Liver (tissue), 9 donors: ENCODE results near the gene MAPT. TPM values are rescaled to one million over a fixed set of nuclear protein-coding genes. Genes with fewer than 3 reads are reported as not detected.

ENCODE experiments used
- DNase-seq: peaks from one replicate; pipeline ENCODE4 v3.0.0-alpha.2; 2017; ENCODE audit warnings: low spot score
- H3K27ac ChIP-seq, 2 donors: one replicate each; pipeline ENCODE4 v1.7.0; 2013; ENCODE audit warnings: inconsistent platforms in 2 of 2, low read length in 2 of 2, control low read depth in 1 of 2, low read depth in 1 of 2, mild to moderate bottlenecking in 1 of 2
- H3K27me3 ChIP-seq, 4 donors: one replicate each; pipeline versions ENCODE4 v1.6.1 to v1.7.0; 2013; ENCODE audit warnings: low read length in 3 of 4, inconsistent platforms in 1 of 4, mild to moderate bottlenecking in 1 of 4, moderate library complexity in 1 of 4; ENCODE audit not compliant: control insufficient read depth in 4 of 4, insufficient read depth in 4 of 4
- H3K36me3 ChIP-seq, 4 donors: one replicate each; pipeline versions ENCODE4 v1.6.1 to v1.7.0; 2013; ENCODE audit warnings: low read length in 3 of 4, mild to moderate bottlenecking in 3 of 4, low read depth in 1 of 4, moderate library complexity in 1 of 4; ENCODE audit not compliant: control insufficient read depth in 4 of 4, insufficient read depth in 3 of 4
- H3K4me1 ChIP-seq, 4 donors: one replicate each; pipeline versions ENCODE4 v1.6.1 to v1.7.0; 2013; ENCODE audit warnings: low read length in 3 of 4, mild to moderate bottlenecking in 3 of 4, moderate library complexity in 1 of 4; ENCODE audit not compliant: control insufficient read depth in 4 of 4, insufficient read depth in 4 of 4
- H3K4me3 ChIP-seq, 3 donors: one replicate each; pipeline versions ENCODE4 v1.6.1 to v1.7.0; 2013; ENCODE audit warnings: low read length in 3 of 3, control low read depth in 1 of 3, low read depth in 1 of 3, mild to moderate bottlenecking in 1 of 3
- H3K9ac ChIP-seq, 2 donors: one replicate each; pipeline ENCODE4 v1.7.0; 2013; ENCODE audit warnings: low read length in 2 of 2, mild to moderate bottlenecking in 2 of 2, moderate library complexity in 2 of 2, control low read depth in 1 of 2, low read depth in 1 of 2
- H3K9me3 ChIP-seq, 4 donors: one replicate each; pipeline versions ENCODE4 v1.6.1 to v1.7.0; 2013; ENCODE audit warnings: low read length in 3 of 4; ENCODE audit not compliant: control insufficient read depth in 4 of 4
- ATF3 ChIP-seq: IDR thresholded peaks from 2 replicates; pipeline ENCODE4 v1.6.1; 2016; ENCODE audit warnings: antibody characterized with exemption
- EGR1 ChIP-seq, 2 donors: IDR thresholded peaks; 2 replicates each; pipeline ENCODE4 v1.6.1; 2016 to 2018; ENCODE audit warnings: antibody characterized with exemption in 2 of 2, low read depth in 2 of 2
- FOXA1 ChIP-seq: IDR thresholded peaks from 2 replicates; pipeline ENCODE4 v1.6.1; 2016; ENCODE audit warnings: antibody characterized with exemption
- FOXA2 ChIP-seq: IDR thresholded peaks from 2 replicates; pipeline ENCODE4 v1.6.1; 2016; ENCODE audit warnings: antibody characterized with exemption
- GABPA ChIP-seq, 2 donors: IDR thresholded peaks in 1 of 2; conservative IDR thresholded peaks in 1 of 2; 2 replicates each; pipeline ENCODE4 v1.6.1; 2016; ENCODE audit warnings: antibody characterized with exemption in 2 of 2, mild to moderate bottlenecking in 1 of 2, moderate library complexity in 1 of 2
- HNF4A ChIP-seq, 2 donors: conservative IDR thresholded peaks; 2 replicates each; pipeline ENCODE4 v1.6.1; 2016; ENCODE audit warnings: antibody characterized with exemption in 2 of 2, mild to moderate bottlenecking in 2 of 2
- MAX ChIP-seq: IDR thresholded peaks from 2 replicates; pipeline ENCODE4 v1.6.1; 2016; ENCODE audit warnings: antibody characterized with exemption
- NR2F2 ChIP-seq: IDR thresholded peaks from 2 replicates; pipeline ENCODE4 v1.6.1; 2016; ENCODE audit warnings: antibody characterized with exemption
- RAD21 ChIP-seq, 2 donors: IDR thresholded peaks; 2 replicates each; pipeline ENCODE4 v1.6.1; 2016; ENCODE audit warnings: antibody characterized with exemption in 2 of 2, mild to moderate bottlenecking in 2 of 2
- REST ChIP-seq: IDR thresholded peaks from 2 replicates; pipeline ENCODE4 v1.6.1; 2016; ENCODE audit warnings: antibody characterized with exemption, mild to moderate bottlenecking
- RXRA ChIP-seq, 2 donors: IDR thresholded peaks; 2 replicates each; pipeline ENCODE4 v1.6.1; 2017 to 2018; ENCODE audit warnings: antibody characterized with exemption in 2 of 2, mild to moderate bottlenecking in 1 of 2
- TAF1 ChIP-seq: conservative IDR thresholded peaks from 2 replicates; pipeline ENCODE4 v1.6.1; 2016; ENCODE audit warnings: antibody characterized with exemption, mild to moderate bottlenecking
- YY1 ChIP-seq: IDR thresholded peaks from 2 replicates; pipeline ENCODE4 v1.6.1; 2016; ENCODE audit warnings: antibody characterized with exemption, mild to moderate bottlenecking
- WGBS: extraction: QIAGEN DNeasy Blood & Tissue Kit; methylation state at CpG from one replicate; pipeline ENCODE4 v1.1.7; 2013; 5-methylcytosine and 5-hydroxymethylcytosine counted together
- polyA plus RNA-seq, 2 donors: library from polyadenylated mRNA; stranded (reverse) in 1 of 2; unstranded in 1 of 2; fragments of 200-250 nt in 1 of 2; fragments of >200 nt in 1 of 2; fragmentation: Nextera tagmentation in 1 of 2; extraction: Ambion mirVana in 1 of 2; gene quantifications; one replicate each; pipeline versions ENCODE4 v1.2.1 to v1.2.3, GENCODE V29; 2013 to 2015
- total RNA-seq, 2 donors: library from RNA; depleted of rRNA; stranded (reverse); fragments of >200 nt; gene quantifications; one replicate each; pipeline ENCODE4 v1.2.3, GENCODE V29; 2014
- TF ChIP-seq, protein P1 (sequence below): fragments of 150-350 bp; IDR thresholded peaks from 2 replicates; pipeline ENCODE4 v1.5.1; 2017; ENCODE audit warnings: improper control_type of control experiment, low read depth, low read length; ENCODE audit not compliant: missing input control
- donor health status: healthy.
- donor health status: healthy.
- donor health status: healthy.
- donor health status: healthy.
- donor health status: healthy.

MAPT gene
- total and polyA plus RNA-seq, 4 donors, result 0.05 to 0.67 (median 0.27) TPM

GRCh38 chr17:45983614-45984310, 89.4 kb downstream of the MAPT start:
- Histone ChIP-seq H3K9ac (no peak overlapping the region), H3K36me3 (no peaks in the 10 kb centered on the region), H3K4me3 (no peak overlapping the region), H3K27ac (no peak overlapping the region), H3K27me3 (no peaks in the 10 kb centered on the region), H3K9me3 (no peaks in the 10 kb centered on the region), H3K4me1 (peaks cover 0 to 3% (median 0%) of the 10 kb centered on the region in 4 donors)
- TF ChIP-seq EGR1 (IDR thresholded peaks at IDR 0.05; ENCODE audit: low read depth in 2 of 2) (no peak), ATF3 (no peak), FOXA1 (no peak), NR2F2 (no peak), YY1 (no peak), RAD21 (IDR thresholded peaks at IDR 0.05) (no peak), HNF4A (conservative IDR thresholded peaks at IDR 0.05) (no peak), TAF1 (no peak), REST (no peak), GABPA (IDR thresholded peaks at IDR 0.05 in 1 of 2, conservative IDR thresholded peaks at IDR 0.05 in 1 of 2) (no peak), FOXA2 (no peak), RXRA (IDR thresholded peaks at IDR 0.05) (no peak)
- TF ChIP-seq, protein P1, sequence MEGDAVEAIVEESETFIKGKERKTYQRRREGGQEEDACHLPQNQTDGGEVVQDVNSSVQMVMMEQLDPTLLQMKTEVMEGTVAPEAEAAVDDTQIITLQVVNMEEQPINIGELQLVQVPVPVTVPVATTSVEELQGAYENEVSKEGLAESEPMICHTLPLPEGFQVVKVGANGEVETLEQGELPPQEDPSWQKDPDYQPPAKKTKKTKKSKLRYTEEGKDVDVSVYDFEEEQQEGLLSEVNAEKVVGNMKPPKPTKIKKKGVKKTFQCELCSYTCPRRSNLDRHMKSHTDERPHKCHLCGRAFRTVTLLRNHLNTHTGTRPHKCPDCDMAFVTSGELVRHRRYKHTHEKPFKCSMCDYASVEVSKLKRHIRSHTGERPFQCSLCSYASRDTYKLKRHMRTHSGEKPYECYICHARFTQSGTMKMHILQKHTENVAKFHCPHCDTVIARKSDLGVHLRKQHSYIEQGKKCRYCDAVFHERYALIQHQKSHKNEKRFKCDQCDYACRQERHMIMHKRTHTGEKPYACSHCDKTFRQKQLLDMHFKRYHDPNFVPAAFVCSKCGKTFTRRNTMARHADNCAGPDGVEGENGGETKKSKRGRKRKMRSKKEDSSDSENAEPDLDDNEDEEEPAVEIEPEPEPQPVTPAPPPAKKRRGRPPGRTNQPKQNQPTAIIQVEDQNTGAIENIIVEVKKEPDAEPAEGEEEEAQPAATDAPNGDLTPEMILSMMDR, result no peak
- DNase-seq, result no peak
- WGBS, result 81% methylated on average over 31 of the region's 31 CpGs

- H3K27me3 ChIP-seq, result no peaks in the 10 kb centered on the region
- no peaks in the 10 kb centered on the region for H3K36me3 ChIP-seq
- H3K27ac ChIP-seq, result no peak overlapping the region
- H3K9ac ChIP-seq, result no peak overlapping the region
- no peak for TF ChIP-seq FOXA2
- TF ChIP-seq, protein P1, result no peak
- TF ChIP-seq REST, result no peak
- TF ChIP-seq TAF1, result no peak
- no peak for TF ChIP-seq RXRA (IDR thresholded peaks at IDR 0.05)
- no peak for TF ChIP-seq FOXA1
- no peak for TF ChIP-seq MAX
- H3K4me1 ChIP-seq, result peaks cover 0 to 3% (median 0%) of the 10 kb centered on the region in 4 donors
- WGBS, result 92% methylated on average over 5 of the region's 5 CpGs
- no peaks in the 10 kb centered on the region for H3K9me3 ChIP-seq
- DNase-seq, result no peak
- no peak overlapping the region for H3K4me3 ChIP-seq
These were observed 90.0 kb downstream of the MAPT start for GRCh38 chr17:45984368-45984767.
